Duodenal mucosa (tissue), 2 donors: ENCODE results near the gene H3-3A.

Experiments used
- H3K27ac ChIP-seq: one replicate; pipeline ENCODE4 v1.7.0; 2013; ENCODE audit warnings: low read depth, low read length
- H3K27me3 ChIP-seq, 2 donors: one replicate each; pipeline ENCODE4 v1.7.0; 2013; ENCODE audit warnings: low read length in 2 of 2, control low read depth in 1 of 2; ENCODE audit not compliant: insufficient read depth in 2 of 2, control insufficient read depth in 1 of 2
- H3K36me3 ChIP-seq, 2 donors: one replicate each; pipeline ENCODE4 v1.7.0; 2013; ENCODE audit warnings: low read length in 2 of 2, control low read depth in 1 of 2; ENCODE audit not compliant: insufficient read depth in 2 of 2, control insufficient read depth in 1 of 2
- H3K4me1 ChIP-seq, 2 donors: one replicate each; pipeline ENCODE4 v1.7.0; 2013; ENCODE audit warnings: low read length in 2 of 2, control low read depth in 1 of 2; ENCODE audit not compliant: insufficient read depth in 2 of 2, control insufficient read depth in 1 of 2
- H3K4me3 ChIP-seq, 2 donors: one replicate each; pipeline ENCODE4 v1.7.0; 2013; ENCODE audit warnings: low read length in 2 of 2, low read depth in 1 of 2
- H3K9ac ChIP-seq, 2 donors: one replicate each; pipeline ENCODE4 v1.7.0; 2013; ENCODE audit warnings: low read length in 2 of 2, low read depth in 1 of 2
- H3K9me3 ChIP-seq, 2 donors: one replicate each; pipeline ENCODE4 v1.7.0; 2013; ENCODE audit warnings: low read length in 2 of 2, control low read depth in 1 of 2; ENCODE audit not compliant: control insufficient read depth in 1 of 2

Gene H3-3A

GRCh38 chr1:226062558-226063223, at the start of gene H3-3A:
Gene H3-3A (plus strand): TSS chr1:226062716. CDS start chr1:226064352, 1,636 bp downstream.
- peaks cover 30 to 38% of the 10 kb centered on the region in 2 donors for H3K4me1 ChIP-seq
- H3K4me3 ChIP-seq: peak within 1 kb of the TSS; percentile 90 to 99

DNA sequence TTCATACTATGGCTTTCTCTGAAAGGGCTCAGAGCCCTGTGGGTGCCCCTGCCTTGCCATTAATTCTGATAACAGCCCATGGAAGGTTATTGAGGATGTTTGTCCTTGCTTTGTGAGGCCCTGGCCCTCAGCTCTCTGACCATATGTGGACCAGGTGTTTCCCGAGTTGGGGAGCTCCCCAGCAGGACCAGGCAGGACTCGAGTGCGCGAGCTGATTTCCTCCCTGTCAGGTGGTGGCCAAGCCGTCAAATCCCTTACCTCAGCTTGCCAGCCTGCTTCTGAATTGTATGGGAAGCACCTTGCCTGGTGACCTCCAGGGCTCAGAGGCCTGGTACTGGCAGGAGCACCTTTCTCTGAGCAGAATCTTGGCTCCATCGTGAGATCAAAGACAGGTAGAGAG, 45.4 kb upstream of the H3-3A start:
- no peaks in the 10 kb centered on the region for H3K27me3 ChIP-seq
- no peaks in the 10 kb centered on the region for H3K36me3 ChIP-seq
- H3K27ac ChIP-seq: no peak overlapping the region
- H3K9me3 ChIP-seq: no peaks in the 10 kb centered on the region
- H3K4me1 ChIP-seq: peaks cover 6 to 13% of the 10 kb centered on the region in 2 donors
- no peak overlapping the region for H3K4me3 ChIP-seq
- H3K9ac ChIP-seq: no peak overlapping the region

More at GRCh38 chr1:226062558-226063223, at the start of gene H3-3A:
- Histone ChIP-seq H3K27ac (peak within 1 kb of the TSS; percentile 99), H3K9ac (peak within 1 kb of the TSS; percentile 87 to 99), H3K9me3 (no peaks in the 10 kb centered on the region), H3K27me3 (no peaks in the 10 kb centered on the region), H3K36me3 (peaks cover 16% of the 10 kb centered on the region in 2 donors)

DNA sequence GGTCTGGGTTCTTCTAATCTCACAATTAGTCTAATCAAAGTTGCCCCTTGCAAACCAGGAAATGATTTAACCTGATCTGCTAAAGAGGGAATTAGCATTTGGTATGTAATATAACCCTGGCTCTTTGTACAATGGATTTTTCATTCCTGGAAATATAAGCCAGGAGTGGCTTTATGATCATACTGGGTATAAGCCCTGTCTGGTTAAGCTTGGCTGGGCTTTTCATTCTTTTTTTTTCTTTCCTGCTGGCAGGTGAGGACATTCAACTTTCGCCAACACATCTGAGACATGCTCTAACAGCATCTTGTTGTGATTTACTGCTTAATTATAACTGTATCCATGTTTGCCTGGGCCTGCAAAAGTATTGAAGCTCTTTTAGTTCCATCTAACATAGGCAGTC, 42.9 kb upstream of the H3-3A start:
- Histone ChIP-seq H3K9ac (no peak overlapping the region), H3K9me3 (no peaks in the 10 kb centered on the region), H3K4me1 (peaks cover 6 to 15% of the 10 kb centered on the region in 2 donors), H3K27ac (no peak overlapping the region), H3K4me3 (no peak overlapping the region), H3K36me3 (no peaks in the 10 kb centered on the region), H3K27me3 (no peaks in the 10 kb centered on the region)

GRCh38 chr1:226021401-226021800, 41.1 kb upstream of the H3-3A start:
- Histone ChIP-seq H3K9me3 (no peaks in the 10 kb centered on the region), H3K4me1 (peaks cover 6 to 15% of the 10 kb centered on the region in 2 donors), H3K9ac (no peak overlapping the region), H3K4me3 (no peak overlapping the region), H3K27me3 (no peaks in the 10 kb centered on the region), H3K27ac (no peak overlapping the region), H3K36me3 (no peaks in the 10 kb centered on the region)

DNA sequence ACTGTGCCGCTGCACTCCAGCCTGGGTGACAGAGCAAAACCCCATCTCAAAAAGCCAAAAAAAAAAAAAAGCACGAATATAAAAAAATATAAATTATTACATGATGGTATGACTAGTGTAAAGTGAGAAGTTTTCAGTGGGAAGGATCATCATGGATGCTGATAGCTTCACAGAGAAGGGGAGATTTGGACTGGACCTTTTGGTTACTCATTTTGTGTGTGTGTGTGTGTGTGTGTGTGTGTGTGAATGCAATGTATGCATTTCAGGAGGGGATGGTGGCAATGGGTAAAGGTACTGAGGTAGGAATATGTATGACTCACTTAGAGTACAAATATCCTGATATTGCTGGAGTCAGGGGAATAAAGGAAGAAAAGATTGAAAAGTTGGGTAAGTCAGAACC, 40.7 kb upstream of the H3-3A start:
- Histone ChIP-seq H3K9ac (no peak overlapping the region), H3K27ac (no peak overlapping the region)

DNA sequence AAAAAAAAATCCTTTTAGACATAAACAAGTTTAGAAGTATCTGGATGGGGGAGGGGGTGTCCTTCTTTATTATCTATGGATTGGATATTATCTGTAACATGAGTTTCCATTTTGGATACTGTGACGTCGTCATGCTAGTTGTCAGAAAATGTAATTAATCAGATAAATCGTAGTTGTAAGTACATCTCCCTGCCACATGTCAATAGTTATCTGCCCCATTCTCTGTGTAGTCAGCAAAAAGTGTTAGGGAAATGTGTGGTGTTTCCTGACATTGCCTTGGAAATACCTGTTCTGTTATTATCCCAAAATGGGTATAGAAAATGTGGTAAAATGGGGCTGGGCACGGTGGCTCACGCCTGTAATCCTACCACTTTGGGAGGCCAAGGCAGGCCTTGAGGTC, 38.8 kb upstream of the H3-3A start:
- peaks cover 16 to 25% of the 10 kb centered on the region in 2 donors for H3K4me1 ChIP-seq
- no peak overlapping the region for H3K27ac ChIP-seq
- H3K4me3 ChIP-seq: no peak overlapping the region
- no peaks in the 10 kb centered on the region for H3K36me3 ChIP-seq
- no peaks in the 10 kb centered on the region for H3K9me3 ChIP-seq
- no peak overlapping the region for H3K9ac ChIP-seq
- no peaks in the 10 kb centered on the region for H3K27me3 ChIP-seq

More for the DNA sequence above, 40.7 kb upstream of the H3-3A start:
- no peaks in the 10 kb centered on the region for H3K27me3 ChIP-seq
- no peaks in the 10 kb centered on the region for H3K36me3 ChIP-seq
- peaks cover 6 to 15% of the 10 kb centered on the region in 2 donors for H3K4me1 ChIP-seq
- H3K4me3 ChIP-seq: no peak overlapping the region
- H3K9me3 ChIP-seq: no peaks in the 10 kb centered on the region

DNA sequence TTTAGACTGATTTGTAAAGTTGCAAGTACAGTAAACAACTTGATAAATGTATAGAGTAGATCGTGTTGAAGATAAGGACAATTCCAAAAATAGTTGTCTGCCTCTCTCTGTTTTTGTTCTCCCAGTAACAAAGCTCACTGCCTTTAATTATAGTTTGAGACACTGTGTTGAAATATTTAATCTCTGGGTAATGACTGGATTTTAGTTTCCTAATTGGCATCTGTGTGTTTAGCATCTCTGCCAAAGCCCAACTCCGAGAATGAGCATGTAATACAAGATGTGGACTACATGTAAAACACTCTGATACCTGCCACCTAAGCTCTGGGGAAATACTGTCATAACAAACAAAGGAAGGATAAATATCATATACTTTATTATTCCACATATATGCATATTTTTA, 35.7 kb upstream of the H3-3A start:
- Histone ChIP-seq H3K4me1 (peaks cover 19 to 28% of the 10 kb centered on the region in 2 donors), H3K4me3 (no peak overlapping the region)

DNA sequence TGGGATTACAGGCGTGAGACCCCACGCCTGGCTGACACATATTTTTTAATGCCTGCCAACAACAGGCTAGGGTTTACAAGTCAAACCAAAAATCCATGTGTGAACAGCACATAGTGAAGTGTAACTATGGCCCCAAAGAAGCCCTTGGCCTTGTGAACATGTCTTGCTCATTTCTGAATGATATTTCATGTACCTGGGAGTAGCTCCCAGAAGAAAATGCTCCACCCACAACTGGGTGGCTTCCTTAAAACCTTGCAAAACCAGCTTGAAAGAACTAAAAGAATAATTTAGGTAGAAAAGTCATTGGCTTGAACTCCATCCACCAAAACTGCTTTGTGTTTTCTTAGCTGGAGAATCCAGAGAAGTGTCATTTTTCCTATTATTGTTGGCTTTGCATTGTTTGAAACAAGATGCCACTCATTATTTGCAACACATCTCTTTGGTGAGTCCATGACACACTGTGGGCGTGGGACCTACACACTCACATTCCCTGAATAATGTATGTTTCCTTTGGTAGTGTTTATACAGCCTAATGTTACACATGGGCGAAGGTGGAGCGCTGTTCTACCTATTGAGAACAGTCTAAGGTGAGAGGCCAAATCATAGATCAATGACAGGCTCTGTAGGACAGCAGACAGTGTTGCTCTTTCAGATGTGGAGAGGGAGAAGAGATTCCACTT, 34.8 kb upstream of the H3-3A start:
- Histone ChIP-seq H3K27ac (no peak overlapping the region), H3K4me1 (peaks cover 19 to 23% of the 10 kb centered on the region in 2 donors), H3K36me3 (no peaks in the 10 kb centered on the region), H3K9ac (no peak overlapping the region), H3K9me3 (no peaks in the 10 kb centered on the region), H3K4me3 (no peak overlapping the region), H3K27me3 (no peaks in the 10 kb centered on the region)

More for the DNA sequence above, 35.7 kb upstream of the H3-3A start:
- Histone ChIP-seq H3K9ac (no peak overlapping the region), H3K36me3 (no peaks in the 10 kb centered on the region), H3K27ac (no peak overlapping the region), H3K9me3 (no peaks in the 10 kb centered on the region), H3K27me3 (no peaks in the 10 kb centered on the region)

DNA sequence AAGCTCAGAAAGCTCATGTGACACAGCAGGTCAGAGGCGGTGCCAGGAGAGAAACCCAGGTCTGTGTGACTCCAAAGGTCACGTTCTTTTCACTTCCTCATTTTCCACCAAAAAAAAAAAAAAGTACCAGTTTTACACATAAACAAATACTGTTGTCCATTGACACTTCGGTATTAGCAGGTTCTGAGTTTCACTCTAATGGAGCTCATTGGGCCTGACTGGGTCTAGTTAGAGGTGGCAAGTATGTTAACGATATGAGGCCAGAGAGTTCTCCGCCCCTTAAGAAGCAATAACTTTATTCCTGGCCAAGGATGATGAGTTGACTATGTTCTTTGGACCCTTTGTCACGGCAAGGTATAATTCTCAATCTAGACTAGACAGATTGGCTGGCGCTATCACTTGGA, 33.4 kb upstream of the H3-3A start:
- Histone ChIP-seq H3K4me3 (peak overlapping the region in 1 of 2 donors; percentile 3), H3K4me1 (peaks cover 19 to 28% of the 10 kb centered on the region in 2 donors), H3K9me3 (no peaks in the 10 kb centered on the region), H3K27me3 (no peaks in the 10 kb centered on the region), H3K9ac (no peak overlapping the region), H3K27ac (peak overlapping the region; percentile 76), H3K36me3 (no peaks in the 10 kb centered on the region)

- no peaks in the 10 kb centered on the region for H3K36me3 ChIP-seq
- no peaks in the 10 kb centered on the region for H3K27me3 ChIP-seq
- H3K4me3 ChIP-seq: no peak overlapping the region
- peak overlapping the region; percentile 76 for H3K27ac ChIP-seq
- no peak overlapping the region for H3K9ac ChIP-seq
- H3K9me3 ChIP-seq: no peaks in the 10 kb centered on the region
- peaks cover 23 to 34% of the 10 kb centered on the region in 2 donors for H3K4me1 ChIP-seq
Observed at GRCh38 chr1:226029568-226030225, 32.8 kb upstream of the H3-3A start.
